NT2/D1 (cell line): Measurements from ENCODE around the gene ZNF750.

Experiments
- SUZ12 ChIP-seq: IDR thresholded peaks from 2 replicates; pipeline ENCODE4 v1.6.1; 2011; ENCODE audit not compliant: insufficient read length, insufficient read depth; ENCODE audit errors: extremely low read depth
- YY1 ChIP-seq: IDR thresholded peaks from 2 replicates; pipeline ENCODE4 v1.6.1; 2011; ENCODE audit not compliant: insufficient read length, insufficient read depth
- ZNF274 ChIP-seq: IDR thresholded peaks from 2 replicates; pipeline ENCODE4 v1.6.1; 2011; ENCODE audit warnings: mild to moderate bottlenecking, low read depth, low read length

DNA sequence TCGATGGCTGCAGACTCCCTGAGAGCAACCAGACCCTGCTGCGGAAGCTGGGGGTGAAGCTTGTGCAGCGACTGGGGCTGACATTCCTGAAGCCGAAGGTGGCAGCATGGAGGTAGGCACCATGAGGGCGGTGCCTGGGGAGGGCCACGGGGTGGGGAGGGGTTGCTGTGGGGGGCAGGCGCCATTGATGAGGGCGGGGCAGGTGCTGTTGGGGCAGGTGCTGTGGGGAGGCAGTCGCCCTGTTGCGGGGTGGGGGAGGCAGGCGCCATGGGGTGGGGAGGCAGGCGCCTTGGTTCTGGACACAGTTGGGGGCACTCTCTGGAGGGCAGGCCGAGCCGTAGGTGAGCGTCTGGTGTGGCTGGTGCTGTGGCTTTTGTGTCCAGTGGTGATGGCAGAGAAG is 38.9 kb downstream of the ZNF750 start:
- TF ChIP-seq YY1 (no peak), ZNF274 (no peak), SUZ12 (no peak)
